PC-3 (cell line): ENCODE data around the gene PPP2R5B.

Source experiments
- EZH2phosphoT487 ChIP-seq: fragments of 300-600 bp; sonication (generic); IDR thresholded peaks from 2 replicates; pipeline ENCODE4 v1.6.1; 2018; ENCODE audit warnings: mild to moderate bottlenecking, antibody characterized with exemption, low read length, borderline replicate concordance
- TF ChIP-seq, protein P1 (sequence below): fragments of 300-600 bp; sonication (generic); conservative IDR thresholded peaks from 2 replicates; pipeline ENCODE4 v1.5.1; 2017; ENCODE audit warnings: antibody characterized with exemption, low read depth, mild to moderate bottlenecking, low read length

- TF ChIP-seq, protein P1, sequence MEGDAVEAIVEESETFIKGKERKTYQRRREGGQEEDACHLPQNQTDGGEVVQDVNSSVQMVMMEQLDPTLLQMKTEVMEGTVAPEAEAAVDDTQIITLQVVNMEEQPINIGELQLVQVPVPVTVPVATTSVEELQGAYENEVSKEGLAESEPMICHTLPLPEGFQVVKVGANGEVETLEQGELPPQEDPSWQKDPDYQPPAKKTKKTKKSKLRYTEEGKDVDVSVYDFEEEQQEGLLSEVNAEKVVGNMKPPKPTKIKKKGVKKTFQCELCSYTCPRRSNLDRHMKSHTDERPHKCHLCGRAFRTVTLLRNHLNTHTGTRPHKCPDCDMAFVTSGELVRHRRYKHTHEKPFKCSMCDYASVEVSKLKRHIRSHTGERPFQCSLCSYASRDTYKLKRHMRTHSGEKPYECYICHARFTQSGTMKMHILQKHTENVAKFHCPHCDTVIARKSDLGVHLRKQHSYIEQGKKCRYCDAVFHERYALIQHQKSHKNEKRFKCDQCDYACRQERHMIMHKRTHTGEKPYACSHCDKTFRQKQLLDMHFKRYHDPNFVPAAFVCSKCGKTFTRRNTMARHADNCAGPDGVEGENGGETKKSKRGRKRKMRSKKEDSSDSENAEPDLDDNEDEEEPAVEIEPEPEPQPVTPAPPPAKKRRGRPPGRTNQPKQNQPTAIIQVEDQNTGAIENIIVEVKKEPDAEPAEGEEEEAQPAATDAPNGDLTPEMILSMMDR, result no peak
- TF ChIP-seq EZH2phosphoT487, result no peak
Observed at GRCh38 chr11:64923944-64924909, at the start of gene PPP2R5B.
